IMR-90 (cell line): ENCODE results near the gene RNF125. TPM values are rescaled to one million over a fixed set of nuclear protein-coding genes. Genes with fewer than 3 reads are reported as not detected.

Experiments used
- ATAC-seq: fragments of 200-7000 bp; cut with Tn5 transposase; 2 replicates; pipeline ENCODE4 v1.9.1; 2020; ENCODE audit warnings: low read depth, mild to moderate bottlenecking, moderate library complexity
- BruUV-seq: library from RNA; stranded (reverse); fragments of 400-500 nt; replicated peaks from 2 replicates; lab custom pipeline; 2021; lab: Mats Ljungman, UMichigan
- CTCF ChIA-PET: fragments of 300-600 bp; formaldehyde crosslinking; extraction: SDS; loops from one replicate; lab custom pipeline; 2021; ENCODE audit warnings: antibody characterized with exemption; lab: Yijun Ruan, JAX
- POLR2A ChIA-PET: fragments of 300-600 bp; sonication (Branson Sonifier 250); formaldehyde crosslinking; loops from one replicate; lab custom pipeline; 2022; ENCODE audit warnings: antibody characterized with exemption; ENCODE audit not compliant: unreplicated experiment; lab: Charles Lee
- DNase-seq: peaks from one replicate; pipeline ENCODE4 v3.0.0; 2013
- H2AFZ ChIP-seq: replicated peaks from 2 replicates; pipeline ENCODE3; 2013; ENCODE audit warnings: low read length, mild to moderate bottlenecking; ENCODE audit not compliant: poor library complexity
- H2AK5ac ChIP-seq: 2 replicates; pipeline ENCODE4 v1.6.1; 2013; ENCODE audit warnings: low read depth, low read length, inconsistent platforms
- H2AK9ac ChIP-seq: replicated peaks from 2 replicates; pipeline ENCODE3; 2013; ENCODE audit warnings: mild to moderate bottlenecking, low read depth, low read length, moderate library complexity; ENCODE audit not compliant: poor library complexity
- H2BK120ac ChIP-seq: 2 replicates; pipeline ENCODE4 v1.6.1; 2013; ENCODE audit warnings: low read depth, low read length, inconsistent platforms
- H2BK15ac ChIP-seq: 3 replicates; pipeline ENCODE4 v1.6.1; 2013; ENCODE audit warnings: low read depth, low read length, inconsistent platforms
- H2BK20ac ChIP-seq: 2 replicates; pipeline ENCODE4 v1.6.1; 2013; ENCODE audit warnings: low read depth, mild to moderate bottlenecking, inconsistent platforms, low read length, moderate library complexity
- H2BK5ac ChIP-seq: 2 replicates; pipeline ENCODE4 v1.6.1; 2013; ENCODE audit warnings: mild to moderate bottlenecking, low read depth, low read length, inconsistent platforms; ENCODE audit not compliant: poor library complexity, severe bottlenecking
- H3K14ac ChIP-seq: replicated peaks from 2 replicates; pipeline ENCODE4 v1.6.1; 2013; ENCODE audit warnings: low read depth, low read length, inconsistent platforms
- H3K18ac ChIP-seq: 2 replicates; pipeline ENCODE4 v1.6.1; 2013; ENCODE audit warnings: low read depth, low read length, control low read depth
- H3K23ac ChIP-seq: 2 replicates; pipeline ENCODE4 v1.6.1; 2013; ENCODE audit warnings: low read depth, low read length, inconsistent platforms
- H3K27ac ChIP-seq: 2 replicates; pipeline ENCODE4 v1.5.1; 2013; ENCODE audit warnings: mild to moderate bottlenecking, control low read depth, low read length; ENCODE audit not compliant: insufficient read depth
- H3K27me3 ChIP-seq: 2 replicates; pipeline ENCODE4 v1.6.1; 2013; ENCODE audit warnings: low read length; ENCODE audit not compliant: control insufficient read depth, insufficient read depth
- H3K36me3 ChIP-seq: 2 replicates; pipeline ENCODE4 v1.6.1; 2013; ENCODE audit warnings: low read length, mixed read lengths; ENCODE audit not compliant: control insufficient read depth, insufficient read depth
- H3K4ac ChIP-seq: 2 replicates; pipeline ENCODE4 v1.6.1; 2013; ENCODE audit warnings: low read depth, low read length, inconsistent platforms
- H3K4me1 ChIP-seq: 2 replicates; pipeline ENCODE4 v1.6.1; 2013; ENCODE audit warnings: low read length, mixed read lengths; ENCODE audit not compliant: control insufficient read depth, insufficient read depth
- H3K4me2 ChIP-seq: 2 replicates; pipeline ENCODE4 v1.6.1; 2013; ENCODE audit warnings: low read depth, mild to moderate bottlenecking, control low read depth, low read length, moderate library complexity
- H3K4me3 ChIP-seq: 2 replicates; pipeline ENCODE4 v1.5.1; 2013; ENCODE audit warnings: low read depth, mild to moderate bottlenecking, control low read depth, low read length, moderate library complexity; ENCODE audit not compliant: insufficient read depth
- H3K56ac ChIP-seq: 2 replicates; pipeline ENCODE4 v1.6.1; 2013; ENCODE audit warnings: low read length, inconsistent platforms; ENCODE audit not compliant: insufficient read depth; ENCODE audit errors: extremely low read depth
- H3K79me1 ChIP-seq, 2 experiments: 2 replicates each; pipeline ENCODE4 v1.6.1; 2013; ENCODE audit warnings: low read length in 2 of 2, inconsistent platforms in 1 of 2, low read depth in 1 of 2
- H3K9ac ChIP-seq: 2 replicates; pipeline ENCODE4 v1.6.1; 2013; ENCODE audit warnings: low read depth, low read length, control low read depth
- H3K9me1 ChIP-seq: 2 replicates; pipeline ENCODE4 v1.6.1; 2013; ENCODE audit warnings: low read length, inconsistent platforms; ENCODE audit not compliant: insufficient read depth
- H3K9me3 ChIP-seq: 2 replicates; pipeline ENCODE4 v1.6.1; 2013; ENCODE audit warnings: low read length; ENCODE audit not compliant: control insufficient read depth, insufficient read depth
- H4K20me1 ChIP-seq: 2 replicates; pipeline ENCODE4 v1.6.1; 2013; ENCODE audit warnings: low read length, inconsistent platforms; ENCODE audit not compliant: insufficient read depth
- H4K5ac ChIP-seq: 2 replicates; pipeline ENCODE4 v1.6.1; 2013; ENCODE audit warnings: mild to moderate bottlenecking, low read depth, low read length, control low read depth
- H4K8ac ChIP-seq, 2 experiments: 2 replicates each; pipeline ENCODE4 v1.6.1; 2013; ENCODE audit warnings: low read depth in 2 of 2, low read length in 2 of 2, control low read depth in 1 of 2, inconsistent platforms in 1 of 2
- H4K91ac ChIP-seq: 2 replicates; pipeline ENCODE4 v1.6.1; 2013; ENCODE audit warnings: low read depth, low read length, inconsistent platforms; ENCODE audit not compliant: insufficient read depth
- BHLHE40 ChIP-seq: fragments of 150-350 bp; IDR thresholded peaks from 2 replicates; pipeline ENCODE4 v1.6.1; 2016; ENCODE audit warnings: mild to moderate bottlenecking, low read depth, low read length
- CEBPB ChIP-seq: IDR thresholded peaks from 2 replicates; pipeline ENCODE4 v1.6.1; 2012; ENCODE audit warnings: low read depth, low read length, improper control_type of control experiment
- CHD1 ChIP-seq: IDR thresholded peaks from 2 replicates; pipeline ENCODE4 v1.6.1; 2012; ENCODE audit warnings: low read depth, low read length, improper control_type of control experiment
- CTCF ChIP-seq: conservative IDR thresholded peaks from 2 replicates; pipeline ENCODE4 v1.5.1; 2012; ENCODE audit warnings: mild to moderate bottlenecking, low read depth, low read length, improper control_type of control experiment
- MAZ ChIP-seq: IDR thresholded peaks from 2 replicates; pipeline ENCODE4 v1.6.1; 2012; ENCODE audit warnings: low read depth, mild to moderate bottlenecking, low read length, improper control_type of control experiment, moderate library complexity, borderline replicate concordance
- MXI1 ChIP-seq: IDR thresholded peaks from 2 replicates; pipeline ENCODE4 v1.6.1; 2012; ENCODE audit warnings: low read depth, mild to moderate bottlenecking, low read length, moderate library complexity, borderline replicate concordance
- RCOR1 ChIP-seq: IDR thresholded peaks from 2 replicates; pipeline ENCODE4 v1.6.1; 2012; ENCODE audit warnings: mild to moderate bottlenecking, low read length, improper control_type of control experiment; ENCODE audit not compliant: insufficient replicate concordance
- RFX5 ChIP-seq: IDR thresholded peaks from 2 replicates; pipeline ENCODE4 v1.8.0; 2012; ENCODE audit warnings: low read depth, mild to moderate bottlenecking, low read length, moderate library complexity
- SMC3 ChIP-seq: fragments of 150-350 bp; IDR thresholded peaks from 2 replicates; pipeline ENCODE4 v1.6.1; 2016; ENCODE audit warnings: low read depth, mild to moderate bottlenecking, antibody characterized with exemption, low read length, moderate library complexity
- USF2 ChIP-seq: fragments of 150-350 bp; IDR thresholded peaks from 2 replicates; pipeline ENCODE4 v1.6.1; 2017; ENCODE audit warnings: mild to moderate bottlenecking, antibody characterized with exemption, low read length, low read depth
- WGBS, 2 experiments: methylation state at CpG; one replicate each; pipeline versions ENCODE4 v1.1.5 to v1.1.7; 2013; ENCODE audit warnings: missing lambda C conversion rate in 2 of 2; ENCODE audit not compliant: insufficient read length in 1 of 2; ENCODE audit errors: extremely low coverage in 2 of 2; 5-methylcytosine and 5-hydroxymethylcytosine counted together
- dilution Hi-C: fragments of 300-500 bp; cut with HindIII; formaldehyde crosslinking; loops from one replicate; pipeline ENCODE4 v1.14.3; 2018; ENCODE audit warnings: low sequenced_read_pairs; ENCODE audit not compliant: unreplicated experiment
- in situ Hi-C: fragments of 300-500 bp; cut with MboI; formaldehyde crosslinking; loops from 3 replicates; pipeline ENCODE4 v1.14.3; 2019; ENCODE audit warnings: low sequenced_read_pairs, inconsistent platforms, mixed read lengths
- intact Hi-C: fragments of 100-400 bp; cut with micrococcal nuclease; formaldehyde crosslinking; loops from 2 replicates; pipeline ENCODE4 v1.10.0; 2022
- polyA plus RNA-seq, 3 experiments: library from polyadenylated mRNA; depleted of rRNA; stranded (reverse); fragments of >200 nt; gene quantifications; 2 replicates each; pipeline ENCODE4 v1.2.3, GENCODE V29; 2012; ENCODE audit warnings: low replicate concordance in 1 of 3
- total RNA-seq: library from RNA; depleted of rRNA; stranded (reverse); fragments of >200 nt; gene quantifications from 2 replicates; pipeline ENCODE4 v1.2.3, GENCODE V29; 2012

The RNF125 gene
- total and polyA plus RNA-seq, 2 of the 4 experiments (the other 2 are of a cell fraction), result under 0.01 to 0.10 TPM

GRCh38 chr18:32025744-32026143 lies 7.1 kb downstream of the RNF125 start:
- no peak overlapping the region for H4K91ac ChIP-seq
- H3K18ac ChIP-seq, result no peak overlapping the region
- H3K23ac ChIP-seq, result no peak overlapping the region
- H4K5ac ChIP-seq, result no peak overlapping the region
- H3K27ac ChIP-seq, result no peak overlapping the region
- H3K4me3 ChIP-seq, result no peak overlapping the region
- TF ChIP-seq SMC3 (no peak), CTCF (no peak), CEBPB (no peak), RCOR1 (no peak), USF2 (no peak), MXI1 (no peak), CHD1 (no peak), RFX5 (no peak), MAZ (no peak), BHLHE40 (no peak)
- H4K8ac ChIP-seq, result no peak overlapping the region
- H2BK5ac ChIP-seq, result no peak overlapping the region
- no peak overlapping the region for H3K4ac ChIP-seq
- no peaks in the 10 kb centered on the region for H3K36me3 ChIP-seq
- no peak overlapping the region for H2BK15ac ChIP-seq
- H3K9me1 ChIP-seq, result no peaks in the 10 kb centered on the region
- H2AK9ac ChIP-seq, result no peak overlapping the region
- no peaks in the 10 kb centered on the region for H3K79me1 ChIP-seq
- no peaks in the 10 kb centered on the region for H3K4me1 ChIP-seq
- H2BK120ac ChIP-seq, result no peak overlapping the region
- no TSS peak for BruUV-seq
- H2BK20ac ChIP-seq, result no peak overlapping the region
- no peak overlapping the region for H3K9ac ChIP-seq
- ChIA-PET CTCF (interaction anchor here (0.6 kb wide), 1 partner anchor 146 kb away, joined by 3 read pairs; no protein-coding TSS in a partner anchor), POLR2A (interaction anchor here (0.6 kb wide), 1 partner anchor 24 kb away, joined by 3 read pairs; no protein-coding TSS in a partner anchor)
- no peaks in the 10 kb centered on the region for H4K20me1 ChIP-seq
- intact Hi-C loops (no loop called here), dilution Hi-C loops (no loop called here), in situ Hi-C loops (no loop called here)
- no peak overlapping the region for H2AK5ac ChIP-seq
- DNase-seq (no peak), ATAC-seq (no peak)
- H3K27me3 ChIP-seq, result no peaks in the 10 kb centered on the region
- no peak overlapping the region for H3K14ac ChIP-seq
- H3K56ac ChIP-seq, result no peak overlapping the region
- no peak overlapping the region for H2AFZ ChIP-seq
- H3K9me3 ChIP-seq, result no peaks in the 10 kb centered on the region
- no peak overlapping the region for H3K4me2 ChIP-seq
- no CpG with 5 or more reads among the region's 2 CpGs for WGBS, 2 experiments
